Hepatocyte (in vitro differentiated cells): ENCODE measurements around the gene PREX1. TPM values are rescaled to one million over a fixed set of nuclear protein-coding genes. Genes with fewer than 3 reads are reported as not detected.

Source experiments
- DNase-seq: peaks from one replicate; pipeline ENCODE4 v3.0.0-alpha.2; 2016; ENCODE audit warnings: low spot score
- H2AFZ ChIP-seq: fragments of 200-600 bp; sonication (generic); 2 replicates; pipeline ENCODE4 v1.6.0; 2016; ENCODE audit warnings: antibody characterized with exemption, mild to moderate bottlenecking
- H3K27ac ChIP-seq: fragments of 200-600 bp; sonication (generic); 2 replicates; pipeline ENCODE4 v1.5.1; 2016; ENCODE audit warnings: mild to moderate bottlenecking
- H3K27me3 ChIP-seq: fragments of 200-600 bp; sonication (generic); 2 replicates; pipeline ENCODE4 v1.6.1; 2016
- H3K36me3 ChIP-seq: fragments of 200-600 bp; sonication (generic); replicated peaks from 2 replicates; pipeline ENCODE4 v1.5.1; 2016; ENCODE audit warnings: low read depth; ENCODE audit not compliant: insufficient read depth
- H3K4me1 ChIP-seq: fragments of 200-600 bp; sonication (generic); 2 replicates; pipeline ENCODE4 v1.5.1; 2016; ENCODE audit warnings: mild to moderate bottlenecking, moderate library complexity; ENCODE audit not compliant: insufficient read depth
- H3K4me2 ChIP-seq: fragments of 200-600 bp; sonication (generic); 2 replicates; pipeline ENCODE4 v1.6.0; 2016
- H3K4me3 ChIP-seq: fragments of 200-600 bp; sonication (generic); 2 replicates; pipeline ENCODE4 v1.5.1; 2016; ENCODE audit warnings: mild to moderate bottlenecking
- H3K79me2 ChIP-seq: fragments of 200-600 bp; sonication (generic); 2 replicates; pipeline ENCODE4 v1.6.0; 2017; ENCODE audit warnings: mild to moderate bottlenecking
- H3K9me2 ChIP-seq: fragments of 200-600 bp; sonication (generic); replicated peaks from 2 replicates; pipeline ENCODE4 v1.6.0; 2017; ENCODE audit warnings: mild to moderate bottlenecking; ENCODE audit not compliant: insufficient read depth
- H3K9me3 ChIP-seq: fragments of 200-600 bp; sonication (generic); 2 replicates; pipeline ENCODE4 v1.5.1; 2016; ENCODE audit warnings: low read depth, mild to moderate bottlenecking
- H4K20me1 ChIP-seq: fragments of 200-600 bp; sonication (generic); 2 replicates; pipeline ENCODE4 v1.6.0; 2016; ENCODE audit warnings: mild to moderate bottlenecking; ENCODE audit not compliant: insufficient read depth, poor library complexity, severe bottlenecking
- EZH2 ChIP-seq: fragments of 200-600 bp; sonication (generic); IDR thresholded peaks from 2 replicates; pipeline ENCODE4 v1.6.1; 2016; ENCODE audit warnings: antibody characterized with exemption, mild to moderate bottlenecking, borderline replicate concordance
- EZH2phosphoT487 ChIP-seq: fragments of 200-600 bp; sonication (generic); IDR thresholded peaks from one replicate; pipeline ENCODE4 v1.6.1; 2018; ENCODE audit warnings: antibody characterized with exemption, mild to moderate bottlenecking, low read depth, moderate library complexity; ENCODE audit not compliant: unreplicated experiment, severe bottlenecking
- WGBS: methylation state at CpG from one replicate; pipeline ENCODE4 v1.1.6; 2016; ENCODE audit warnings: low lambda C conversion rate; ENCODE audit errors: missing lambda C conversion rate; 5-methylcytosine and 5-hydroxymethylcytosine counted together
- polyA plus RNA-seq: library from polyadenylated mRNA; unstranded; fragments of >200 nt; fragmentation: Nextera tagmentation; extraction: Ambion mirVana; gene quantifications from 2 replicates; pipeline ENCODE4 v1.2.1, GENCODE V29; 2016
- total RNA-seq: library from RNA; depleted of rRNA; stranded (reverse); fragments of >200 nt; gene quantifications from 2 replicates; pipeline ENCODE4 v1.2.3, GENCODE V29; 2014
- TF ChIP-seq, protein P1 (sequence below): fragments of 200-600 bp; sonication (generic); IDR thresholded peaks from 2 replicates; pipeline ENCODE4 v1.5.1; 2016; ENCODE audit warnings: antibody characterized with exemption, mild to moderate bottlenecking; ENCODE audit not compliant: poor library complexity

The PREX1 gene
- total and polyA plus RNA-seq, 2 experiments from 2014 or later: 1.8 to 2.9 TPM

DNA sequence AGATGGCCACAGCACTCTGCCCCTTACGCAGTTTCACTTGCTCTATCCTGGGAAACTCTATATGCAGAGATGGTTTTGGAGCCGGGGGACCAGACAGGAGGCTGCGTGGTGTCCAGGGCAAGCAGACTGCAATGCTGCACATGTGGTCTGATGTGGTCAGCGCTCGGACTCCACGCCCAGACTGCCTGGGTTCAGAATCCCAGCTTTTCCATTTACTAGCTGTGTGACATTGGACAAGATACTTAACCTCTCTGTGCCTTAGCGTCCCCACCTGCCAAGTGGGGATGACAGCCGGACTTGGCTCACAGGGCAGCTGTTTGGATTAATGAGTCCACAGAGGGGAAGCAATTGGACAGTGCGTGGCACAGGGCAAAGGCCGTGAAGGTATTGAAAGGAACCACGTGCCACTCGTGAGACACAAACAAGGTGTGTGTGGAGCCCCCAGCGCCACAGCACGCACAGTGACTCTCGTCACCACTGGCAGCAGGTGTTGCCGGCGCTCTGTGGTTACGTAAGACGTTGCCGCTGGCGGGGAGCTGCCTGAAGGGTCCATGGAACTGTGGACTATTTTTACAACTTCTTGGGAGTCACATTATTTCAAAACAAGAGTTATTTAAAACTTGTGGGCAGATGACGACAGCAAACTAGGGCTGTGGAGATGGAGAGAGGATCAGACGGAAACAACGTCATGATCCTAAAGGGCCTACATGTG is 201.4 kb downstream of the PREX1 start:
- TF ChIP-seq EZH2 (no peak), EZH2phosphoT487 (no peak)
- TF ChIP-seq, protein P1, sequence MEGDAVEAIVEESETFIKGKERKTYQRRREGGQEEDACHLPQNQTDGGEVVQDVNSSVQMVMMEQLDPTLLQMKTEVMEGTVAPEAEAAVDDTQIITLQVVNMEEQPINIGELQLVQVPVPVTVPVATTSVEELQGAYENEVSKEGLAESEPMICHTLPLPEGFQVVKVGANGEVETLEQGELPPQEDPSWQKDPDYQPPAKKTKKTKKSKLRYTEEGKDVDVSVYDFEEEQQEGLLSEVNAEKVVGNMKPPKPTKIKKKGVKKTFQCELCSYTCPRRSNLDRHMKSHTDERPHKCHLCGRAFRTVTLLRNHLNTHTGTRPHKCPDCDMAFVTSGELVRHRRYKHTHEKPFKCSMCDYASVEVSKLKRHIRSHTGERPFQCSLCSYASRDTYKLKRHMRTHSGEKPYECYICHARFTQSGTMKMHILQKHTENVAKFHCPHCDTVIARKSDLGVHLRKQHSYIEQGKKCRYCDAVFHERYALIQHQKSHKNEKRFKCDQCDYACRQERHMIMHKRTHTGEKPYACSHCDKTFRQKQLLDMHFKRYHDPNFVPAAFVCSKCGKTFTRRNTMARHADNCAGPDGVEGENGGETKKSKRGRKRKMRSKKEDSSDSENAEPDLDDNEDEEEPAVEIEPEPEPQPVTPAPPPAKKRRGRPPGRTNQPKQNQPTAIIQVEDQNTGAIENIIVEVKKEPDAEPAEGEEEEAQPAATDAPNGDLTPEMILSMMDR: no peak
- DNase-seq: no peak
- Histone ChIP-seq H3K9me3 (no peaks in the 10 kb centered on the region), H4K20me1 (no peaks in the 10 kb centered on the region), H3K27ac (no peak overlapping the region), H3K4me3 (no peak overlapping the region), H3K9me2 (no peaks in the 10 kb centered on the region), H3K36me3 (no peaks in the 10 kb centered on the region), H3K4me2 (no peak overlapping the region), H3K27me3 (no peaks in the 10 kb centered on the region), H3K4me1 (no peaks in the 10 kb centered on the region), H3K79me2 (no peaks in the 10 kb centered on the region), H2AFZ (no peak overlapping the region)
- WGBS: 93% methylated on average over 24 of the region's 24 CpGs

DNA sequence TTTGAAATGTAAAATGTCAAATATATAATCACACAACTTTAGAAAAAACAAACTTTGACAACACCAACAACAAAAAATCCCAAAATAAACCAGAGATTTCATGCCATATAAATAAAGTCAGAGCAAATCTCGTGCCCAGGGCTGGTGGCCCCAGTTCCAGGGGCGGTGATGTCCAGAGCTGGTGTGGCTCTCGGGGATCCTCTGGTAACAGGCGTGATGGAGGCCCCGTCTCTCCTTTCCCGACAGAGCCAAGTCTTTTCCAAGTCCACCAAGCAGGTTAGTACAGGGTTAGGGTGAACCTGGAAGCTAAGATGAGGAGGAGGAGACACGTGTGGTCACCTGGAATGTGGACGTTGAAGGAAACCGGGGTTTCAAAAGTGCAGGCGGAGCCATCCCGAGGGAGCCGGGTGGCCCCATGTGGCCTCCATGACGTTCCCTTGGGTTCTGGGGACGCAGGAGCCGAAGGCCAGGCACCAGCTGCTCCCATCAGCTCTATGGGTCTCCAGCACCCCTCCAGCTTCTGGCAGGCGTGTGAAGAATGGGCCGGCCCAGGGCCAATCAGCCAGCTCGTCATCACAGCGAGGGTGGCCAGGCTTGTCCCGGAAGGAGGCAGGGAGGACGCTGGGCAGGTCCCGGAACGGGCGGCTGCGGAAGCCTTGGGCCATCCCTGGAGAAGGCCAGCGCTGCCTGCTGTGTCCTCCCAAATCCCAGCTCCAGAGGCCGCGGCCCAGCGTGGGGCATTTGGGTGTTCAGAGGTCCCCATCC is 202.5 kb downstream of the PREX1 start:
- Histone ChIP-seq H2AFZ (no peak overlapping the region), H3K9me2 (no peaks in the 10 kb centered on the region), H3K36me3 (no peaks in the 10 kb centered on the region), H4K20me1 (no peaks in the 10 kb centered on the region), H3K4me2 (no peak overlapping the region), H3K9me3 (no peaks in the 10 kb centered on the region), H3K4me3 (no peak overlapping the region), H3K79me2 (no peaks in the 10 kb centered on the region), H3K4me1 (peaks cover under 1% of the 10 kb centered on the region), H3K27ac (no peak overlapping the region), H3K27me3 (no peaks in the 10 kb centered on the region)
- TF ChIP-seq EZH2: no peak
- no peak for TF ChIP-seq EZH2phosphoT487
- TF ChIP-seq, protein P1: no peak
- no peak for DNase-seq
- 94% methylated on average over 29 of the region's 29 CpGs for WGBS

DNA sequence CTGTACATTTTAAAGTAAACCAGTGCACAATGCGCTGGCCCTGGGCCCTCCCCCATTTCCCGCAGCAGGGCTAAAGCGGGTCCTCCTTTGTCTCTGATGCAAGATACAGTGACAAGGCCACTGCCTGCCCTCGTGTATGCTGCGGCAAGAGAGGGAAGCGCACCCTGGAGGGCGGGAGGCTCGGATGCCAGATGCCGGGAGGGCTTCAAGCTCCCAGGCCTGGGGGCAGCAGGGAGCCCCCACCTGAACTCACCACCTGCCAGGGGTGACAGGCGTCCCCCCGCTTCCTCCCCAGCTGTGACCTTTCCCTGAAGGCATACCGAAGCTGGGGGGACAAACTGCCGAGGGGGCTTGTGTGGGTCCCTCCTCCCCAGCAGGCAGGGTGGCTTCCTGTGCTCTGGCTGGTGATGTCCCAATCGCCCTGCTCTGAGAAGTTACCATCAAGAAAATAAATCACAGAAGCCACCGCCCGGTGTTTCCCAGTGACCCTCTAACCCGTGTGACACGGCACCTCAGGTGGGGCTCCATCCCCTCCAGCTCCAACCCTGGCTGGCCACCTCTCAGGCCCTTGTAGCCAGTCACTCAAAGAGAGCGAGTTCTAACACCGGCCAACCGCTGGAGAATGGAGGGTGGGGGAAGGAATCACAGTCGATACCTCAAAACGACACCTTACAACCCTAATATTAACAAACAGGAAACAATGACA is 203.3 kb downstream of the PREX1 start:
- TF ChIP-seq, protein P1: no peak
- TF ChIP-seq EZH2phosphoT487: no peak
- TF ChIP-seq EZH2: no peak
- H2AFZ ChIP-seq: no peak overlapping the region
- H3K79me2 ChIP-seq: no peaks in the 10 kb centered on the region
- no peak overlapping the region for H3K4me3 ChIP-seq
- no peaks in the 10 kb centered on the region for H4K20me1 ChIP-seq
- H3K27ac ChIP-seq: no peak overlapping the region
- H3K9me2 ChIP-seq: no peaks in the 10 kb centered on the region
- H3K36me3 ChIP-seq: no peaks in the 10 kb centered on the region
- no peak for DNase-seq
- H3K27me3 ChIP-seq: no peaks in the 10 kb centered on the region
- no peak overlapping the region for H3K4me2 ChIP-seq
- 91% methylated on average over 23 of the region's 23 CpGs for WGBS
- peaks cover 8% of the 10 kb centered on the region for H3K4me1 ChIP-seq
- no peaks in the 10 kb centered on the region for H3K9me3 ChIP-seq
